Nephron (organoid): Measurements from ENCODE around the gene CMTM7.

Experiments
- H3K27ac Mint-ChIP-seq, 3 experiments: 2 replicates each; pipeline ENCODE4 v1.8.0; 2020; ENCODE audit warnings: mixed read lengths in 3 of 3, mild to moderate bottlenecking in 2 of 3, moderate library complexity in 1 of 3
- H3K27me3 Mint-ChIP-seq: 2 replicates; pipeline ENCODE4 v1.8.0; 2021; ENCODE audit warnings: low read depth, mild to moderate bottlenecking, moderate library complexity, mixed read lengths
- H3K36me3 Mint-ChIP-seq: 2 replicates; pipeline ENCODE4 v1.8.0; 2020; ENCODE audit warnings: low read depth, mixed read lengths
- H3K4me1 Mint-ChIP-seq: 2 replicates; pipeline ENCODE4 v1.8.0; 2020; ENCODE audit warnings: mixed read lengths
- H3K4me3 Mint-ChIP-seq, 3 experiments: 2 replicates each; pipeline ENCODE4 v1.8.0; 2020; ENCODE audit warnings: mild to moderate bottlenecking in 3 of 3, mixed read lengths in 3 of 3, moderate library complexity in 2 of 3
- H3K9me3 Mint-ChIP-seq: 2 replicates; pipeline ENCODE4 v1.8.0; 2020; ENCODE audit warnings: mixed read lengths
- TF ChIP-seq, protein P1 (sequence below), 3 experiments: fragments of 200-600 bp; sonication (generic); IDR thresholded peaks; one replicate each; pipeline ENCODE4 v1.5.0; 2021; ENCODE audit warnings: antibody characterized with exemption in 3 of 3; ENCODE audit not compliant: unreplicated experiment in 3 of 3

CMTM7 gene

DNA sequence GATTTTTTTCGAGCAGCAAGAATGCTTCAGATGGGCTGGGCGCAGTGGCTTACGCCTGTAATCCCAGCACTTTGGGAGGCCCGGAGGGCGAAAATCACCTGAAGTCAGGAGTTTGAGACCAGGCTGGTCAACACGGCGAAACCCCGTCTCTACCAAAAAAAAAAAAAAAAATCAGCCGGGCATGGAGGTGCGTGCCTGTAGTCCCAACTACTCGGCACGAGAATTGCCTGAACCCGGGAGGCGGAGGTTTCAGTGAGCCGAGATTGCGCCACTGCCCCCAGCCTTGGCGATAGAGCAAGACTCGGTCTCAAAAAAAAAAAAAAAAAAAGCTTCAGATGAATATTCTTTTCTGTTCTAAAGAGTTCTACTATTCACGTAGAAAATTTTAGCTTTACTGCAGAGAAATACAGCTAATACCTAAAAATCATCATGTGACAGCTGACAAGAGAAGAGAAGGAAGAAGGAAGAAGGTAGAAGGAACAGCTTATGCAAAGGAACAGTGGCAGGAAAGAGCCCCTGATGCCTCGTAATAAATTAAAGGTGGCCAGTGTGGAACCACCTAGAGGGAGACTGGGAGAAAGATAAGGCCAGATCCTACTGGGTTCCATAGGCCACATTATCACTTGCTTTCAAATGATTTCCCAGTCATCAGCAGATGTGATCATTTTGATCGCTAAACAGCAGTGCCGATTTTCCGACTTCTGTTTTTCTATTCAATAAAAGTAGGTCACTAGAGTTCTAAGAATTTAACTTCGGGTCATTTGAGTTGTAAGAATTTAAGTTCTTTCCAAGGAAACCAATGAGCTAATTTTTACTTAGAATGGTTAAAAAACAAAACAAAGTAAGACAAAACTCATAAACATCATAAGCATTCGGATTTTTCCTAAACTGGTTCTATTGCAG lies 109.5 kb downstream of the CMTM7 start:
- no peaks in the 10 kb centered on the region for H3K9me3 Mint-ChIP-seq
- no peaks in the 10 kb centered on the region for H3K27me3 Mint-ChIP-seq
- peaks cover 38% of the 10 kb centered on the region for H3K4me1 Mint-ChIP-seq
- TF ChIP-seq, protein P1, sequence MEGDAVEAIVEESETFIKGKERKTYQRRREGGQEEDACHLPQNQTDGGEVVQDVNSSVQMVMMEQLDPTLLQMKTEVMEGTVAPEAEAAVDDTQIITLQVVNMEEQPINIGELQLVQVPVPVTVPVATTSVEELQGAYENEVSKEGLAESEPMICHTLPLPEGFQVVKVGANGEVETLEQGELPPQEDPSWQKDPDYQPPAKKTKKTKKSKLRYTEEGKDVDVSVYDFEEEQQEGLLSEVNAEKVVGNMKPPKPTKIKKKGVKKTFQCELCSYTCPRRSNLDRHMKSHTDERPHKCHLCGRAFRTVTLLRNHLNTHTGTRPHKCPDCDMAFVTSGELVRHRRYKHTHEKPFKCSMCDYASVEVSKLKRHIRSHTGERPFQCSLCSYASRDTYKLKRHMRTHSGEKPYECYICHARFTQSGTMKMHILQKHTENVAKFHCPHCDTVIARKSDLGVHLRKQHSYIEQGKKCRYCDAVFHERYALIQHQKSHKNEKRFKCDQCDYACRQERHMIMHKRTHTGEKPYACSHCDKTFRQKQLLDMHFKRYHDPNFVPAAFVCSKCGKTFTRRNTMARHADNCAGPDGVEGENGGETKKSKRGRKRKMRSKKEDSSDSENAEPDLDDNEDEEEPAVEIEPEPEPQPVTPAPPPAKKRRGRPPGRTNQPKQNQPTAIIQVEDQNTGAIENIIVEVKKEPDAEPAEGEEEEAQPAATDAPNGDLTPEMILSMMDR (IDR thresholded peaks at IDR 0.05; ENCODE audit: unreplicated experiment in 3 of 3) = no peak
- H3K36me3 Mint-ChIP-seq = peaks cover 12% of the 10 kb centered on the region
- H3K4me3 Mint-ChIP-seq = peak overlapping the region; percentile 96 to 100 (median 97)
- H3K27ac Mint-ChIP-seq = peak overlapping the region; percentile 84 to 98 (median 92)

GRCh38 chr3:32501783-32502117 lies 110.1 kb downstream of the CMTM7 start:
- Mint-ChIP-seq H3K4me1 (peaks cover 34% of the 10 kb centered on the region), H3K36me3 (peaks cover 7% of the 10 kb centered on the region), H3K27ac (peak overlapping the region; percentile 84 to 98 (median 92)), H3K4me3 (peak overlapping the region; percentile 96 to 100 (median 97)), H3K9me3 (no peaks in the 10 kb centered on the region), H3K27me3 (no peaks in the 10 kb centered on the region)
- TF ChIP-seq, protein P1 (IDR thresholded peaks at IDR 0.05; ENCODE audit: unreplicated experiment in 3 of 3) = no peak

- TF ChIP-seq, protein P1 (IDR thresholded peaks at IDR 0.05; ENCODE audit: unreplicated experiment in 3 of 3) = no peak
- Mint-ChIP-seq H3K36me3 (peaks cover 5% of the 10 kb centered on the region), H3K27ac (peak within 1 kb of the TSS; percentile 84 to 98 (median 92)), H3K27me3 (no peaks in the 10 kb centered on the region), H3K9me3 (no peaks in the 10 kb centered on the region), H3K4me3 (peak within 1 kb of the TSS; percentile 96 to 100 (median 97)), H3K4me1 (peaks cover 34% of the 10 kb centered on the region)
Measured at GRCh38 chr3:32502118-32502945, 110.7 kb downstream of the CMTM7 start, which contains the start of gene CMTM6. TSS of gene CMTM6 (minus strand) at chr3:32502852. CDS start at chr3:32502745, 107 bp downstream.

DNA sequence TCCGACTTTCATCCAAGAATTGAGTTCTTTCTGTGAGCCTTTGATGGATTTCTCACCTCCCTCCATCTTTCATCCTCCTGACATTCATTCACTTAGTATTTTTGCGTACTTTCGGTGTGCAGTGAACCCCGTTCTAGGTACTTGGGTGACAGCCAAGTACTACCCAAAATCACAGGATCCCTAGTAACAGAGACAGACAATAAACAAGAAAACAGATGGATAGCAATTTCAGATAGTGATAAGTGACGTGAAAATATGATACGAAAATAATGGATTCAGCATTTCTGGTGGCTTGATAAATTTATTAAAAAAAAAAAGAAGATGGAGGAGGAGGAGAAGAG lies 111.3 kb downstream of the CMTM7 start:
- no peaks in the 10 kb centered on the region for H3K9me3 Mint-ChIP-seq
- H3K36me3 Mint-ChIP-seq = peaks cover 5% of the 10 kb centered on the region
- H3K4me1 Mint-ChIP-seq = peaks cover 34% of the 10 kb centered on the region
- peak overlapping the region; percentile 84 to 94 (median 92) for H3K27ac Mint-ChIP-seq
- H3K4me3 Mint-ChIP-seq = peak overlapping the region; percentile 96 to 100 (median 97)
- TF ChIP-seq, protein P1 (IDR thresholded peaks at IDR 0.05; ENCODE audit: unreplicated experiment in 3 of 3) = no peak
- no peaks in the 10 kb centered on the region for H3K27me3 Mint-ChIP-seq
